MM.1S (cell line): ENCODE results near the gene AMFR.

ENCODE experiments used
- DNase-seq: peaks from one replicate; pipeline ENCODE4 v3.0.0-alpha.2; 2015
- H2AFZ ChIP-seq: fragments of 300-600 bp; sonication (generic); 2 replicates; pipeline ENCODE4 v1.6.0; 2016; ENCODE audit warnings: antibody characterized with exemption, low read length
- H3F3A ChIP-seq: fragments of 300-600 bp; sonication (generic); 2 replicates; pipeline ENCODE4 v1.6.1; 2016; ENCODE audit warnings: mild to moderate bottlenecking, antibody characterized with exemption, low read length, moderate library complexity, mixed read lengths; ENCODE audit not compliant: insufficient read depth
- H3K27ac ChIP-seq: fragments of 300-600 bp; sonication (generic); 2 replicates; pipeline ENCODE4 v1.5.1; 2016; ENCODE audit warnings: mild to moderate bottlenecking, low read length
- H3K27me3 ChIP-seq: fragments of 300-600 bp; sonication (generic); replicated peaks from 2 replicates; pipeline ENCODE4 v1.6.0; 2016; ENCODE audit warnings: low read length; ENCODE audit not compliant: insufficient read depth
- H3K36me3 ChIP-seq: fragments of 300-600 bp; sonication (generic); replicated peaks from 2 replicates; pipeline ENCODE4 v1.6.1; 2016; ENCODE audit warnings: mild to moderate bottlenecking, low read length, mixed read lengths; ENCODE audit not compliant: insufficient read depth
- H3K4me1 ChIP-seq: fragments of 300-600 bp; sonication (generic); 2 replicates; pipeline ENCODE4 v1.6.1; 2016; ENCODE audit warnings: low read length, mixed read lengths
- H3K4me2 ChIP-seq: fragments of 300-600 bp; sonication (generic); 2 replicates; pipeline ENCODE4 v1.6.0; 2016; ENCODE audit warnings: low read depth, low read length
- H3K4me3 ChIP-seq: fragments of 300-600 bp; sonication (generic); 2 replicates; pipeline ENCODE4 v1.5.1; 2016; ENCODE audit warnings: low read length, mixed read lengths
- H3K79me2 ChIP-seq: fragments of 300-600 bp; sonication (generic); 2 replicates; pipeline ENCODE4 v1.6.1; 2016; ENCODE audit warnings: mixed run types, low read length, mixed read lengths
- H3K9ac ChIP-seq: fragments of 300-600 bp; sonication (generic); 2 replicates; pipeline ENCODE4 v1.6.1; 2016; ENCODE audit warnings: low read length, mixed read lengths
- H3K9me2 ChIP-seq: fragments of 300-600 bp; sonication (generic); replicated peaks from 2 replicates; pipeline ENCODE4 v1.6.1; 2016; ENCODE audit warnings: mild to moderate bottlenecking, low read length, mixed read lengths; ENCODE audit not compliant: insufficient read depth
- H3K9me3 ChIP-seq: fragments of 300-600 bp; sonication (generic); replicated peaks from 2 replicates; pipeline ENCODE4 v1.6.1; 2016; ENCODE audit warnings: mild to moderate bottlenecking, low read length, mixed read lengths; ENCODE audit not compliant: insufficient read depth
- H4K20me1 ChIP-seq: fragments of 300-600 bp; sonication (generic); 2 replicates; pipeline ENCODE4 v1.6.1; 2016; ENCODE audit warnings: mild to moderate bottlenecking, low read length, moderate library complexity, mixed read lengths; ENCODE audit not compliant: insufficient read depth
- EZH2 ChIP-seq: fragments of 300-600 bp; sonication (generic); optimal IDR thresholded peaks from 2 replicates; pipeline ENCODE3; 2017; ENCODE audit warnings: low read depth, mild to moderate bottlenecking, antibody characterized with exemption, low read length, mixed read lengths
- EZH2phosphoT487 ChIP-seq: fragments of 300-600 bp; sonication (generic); IDR thresholded peaks from 2 replicates; pipeline ENCODE4 v1.6.1; 2018; ENCODE audit warnings: antibody characterized with exemption, low read length
- TF ChIP-seq, protein P1 (sequence below): fragments of 300-600 bp; sonication (generic); IDR thresholded peaks from 2 replicates; pipeline ENCODE4 v1.5.1; 2016; ENCODE audit warnings: antibody characterized with exemption, low read length, mixed read lengths

The AMFR gene

GRCh38 chr16:56469748-56470147 lies 44.4 kb upstream of the AMFR start:
- Histone ChIP-seq H2AFZ (no peak overlapping the region), H3K9me3 (no peaks in the 10 kb centered on the region)
- no peak for DNase-seq

DNA sequence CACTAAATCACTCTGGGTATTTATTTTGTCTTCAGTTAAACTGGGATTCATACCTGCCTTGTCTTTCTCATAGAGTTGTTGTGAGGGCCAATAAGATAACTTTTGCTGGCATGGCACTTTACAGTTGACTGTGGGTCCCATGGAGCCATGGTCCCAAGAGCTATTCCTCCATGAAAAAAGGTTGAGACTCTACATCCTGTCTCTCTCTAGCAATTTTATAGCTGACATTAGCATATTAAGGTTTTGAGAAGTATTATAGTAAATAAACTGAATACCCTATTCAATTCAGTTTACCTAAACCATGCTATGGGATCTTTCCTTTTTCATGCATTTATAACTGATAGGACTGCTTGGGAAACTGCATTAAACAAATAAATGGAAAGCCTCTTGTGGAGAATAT lies 43.5 kb upstream of the AMFR start:
- TF ChIP-seq EZH2phosphoT487: no peak
- H3K9ac ChIP-seq: no peak overlapping the region

More at GRCh38 chr16:56469748-56470147, 44.4 kb upstream of the AMFR start:
- Histone ChIP-seq H3K79me2 (no peaks in the 10 kb centered on the region), H3K9ac (no peak overlapping the region), H3K4me3 (no peak overlapping the region), H3K4me1 (no peaks in the 10 kb centered on the region), H3F3A (no peaks in the 10 kb centered on the region), H4K20me1 (no peaks in the 10 kb centered on the region), H3K27ac (no peak overlapping the region), H3K27me3 (no peaks in the 10 kb centered on the region), H3K36me3 (peaks cover 25% of the 10 kb centered on the region), H3K9me2 (no peaks in the 10 kb centered on the region), H3K4me2 (no peak overlapping the region)
- TF ChIP-seq EZH2 (no peak), EZH2phosphoT487 (no peak)
- TF ChIP-seq, protein P1, sequence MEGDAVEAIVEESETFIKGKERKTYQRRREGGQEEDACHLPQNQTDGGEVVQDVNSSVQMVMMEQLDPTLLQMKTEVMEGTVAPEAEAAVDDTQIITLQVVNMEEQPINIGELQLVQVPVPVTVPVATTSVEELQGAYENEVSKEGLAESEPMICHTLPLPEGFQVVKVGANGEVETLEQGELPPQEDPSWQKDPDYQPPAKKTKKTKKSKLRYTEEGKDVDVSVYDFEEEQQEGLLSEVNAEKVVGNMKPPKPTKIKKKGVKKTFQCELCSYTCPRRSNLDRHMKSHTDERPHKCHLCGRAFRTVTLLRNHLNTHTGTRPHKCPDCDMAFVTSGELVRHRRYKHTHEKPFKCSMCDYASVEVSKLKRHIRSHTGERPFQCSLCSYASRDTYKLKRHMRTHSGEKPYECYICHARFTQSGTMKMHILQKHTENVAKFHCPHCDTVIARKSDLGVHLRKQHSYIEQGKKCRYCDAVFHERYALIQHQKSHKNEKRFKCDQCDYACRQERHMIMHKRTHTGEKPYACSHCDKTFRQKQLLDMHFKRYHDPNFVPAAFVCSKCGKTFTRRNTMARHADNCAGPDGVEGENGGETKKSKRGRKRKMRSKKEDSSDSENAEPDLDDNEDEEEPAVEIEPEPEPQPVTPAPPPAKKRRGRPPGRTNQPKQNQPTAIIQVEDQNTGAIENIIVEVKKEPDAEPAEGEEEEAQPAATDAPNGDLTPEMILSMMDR: no peak

DNA sequence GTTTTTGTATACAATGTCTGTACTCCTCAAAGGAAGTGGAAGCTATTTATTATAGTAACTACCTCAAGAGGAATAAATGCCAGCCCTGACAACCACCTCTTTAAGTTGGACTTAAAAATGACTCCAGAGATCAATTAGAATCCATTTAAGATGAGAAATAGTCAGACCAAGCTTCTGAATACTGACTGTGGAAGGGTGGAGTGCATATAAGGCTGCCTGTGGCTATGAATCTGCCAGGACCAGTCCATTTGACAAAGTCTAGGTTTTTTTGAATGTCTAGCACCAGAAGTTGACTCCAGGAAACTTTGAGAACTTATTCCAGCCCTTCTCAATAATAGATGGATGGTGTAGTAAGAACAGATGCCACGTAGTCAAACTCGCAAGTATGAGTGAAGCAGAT lies 41.0 kb upstream of the AMFR start:
- Histone ChIP-seq H4K20me1 (no peaks in the 10 kb centered on the region), H3K79me2 (no peaks in the 10 kb centered on the region), H3K36me3 (peaks cover 23% of the 10 kb centered on the region), H3F3A (no peaks in the 10 kb centered on the region), H3K4me1 (no peaks in the 10 kb centered on the region), H3K27me3 (no peaks in the 10 kb centered on the region), H3K9me3 (no peaks in the 10 kb centered on the region), H3K9ac (no peak overlapping the region), H3K4me2 (no peak overlapping the region), H2AFZ (no peak overlapping the region), H3K4me3 (no peak overlapping the region), H3K9me2 (no peaks in the 10 kb centered on the region), H3K27ac (no peak overlapping the region)
- no peak for DNase-seq
- TF ChIP-seq, protein P1: no peak
- TF ChIP-seq EZH2 (no peak), EZH2phosphoT487 (no peak)

More for the DNA sequence above, 43.5 kb upstream of the AMFR start:
- Histone ChIP-seq H3K79me2 (no peaks in the 10 kb centered on the region), H3F3A (no peaks in the 10 kb centered on the region), H3K4me2 (no peak overlapping the region), H3K36me3 (peaks cover 28% of the 10 kb centered on the region), H3K27ac (no peak overlapping the region), H3K9me2 (no peaks in the 10 kb centered on the region), H3K4me3 (no peak overlapping the region), H4K20me1 (no peaks in the 10 kb centered on the region), H3K4me1 (no peaks in the 10 kb centered on the region), H3K9me3 (no peaks in the 10 kb centered on the region), H3K27me3 (no peaks in the 10 kb centered on the region), H2AFZ (no peak overlapping the region)
- no peak for DNase-seq

GRCh38 chr16:56463153-56463552 lies 37.8 kb upstream of the AMFR start:
- Histone ChIP-seq H3K4me1 (no peaks in the 10 kb centered on the region), H3K9ac (no peak overlapping the region), H4K20me1 (no peaks in the 10 kb centered on the region), H3K4me3 (no peak overlapping the region), H3K9me3 (no peaks in the 10 kb centered on the region), H3K27ac (no peak overlapping the region), H3K9me2 (no peaks in the 10 kb centered on the region), H3F3A (no peaks in the 10 kb centered on the region), H3K36me3 (peaks cover 21% of the 10 kb centered on the region), H3K4me2 (no peak overlapping the region), H2AFZ (no peak overlapping the region), H3K27me3 (no peaks in the 10 kb centered on the region), H3K79me2 (no peaks in the 10 kb centered on the region)
- TF ChIP-seq EZH2phosphoT487: no peak
- TF ChIP-seq, protein P1: no peak
- TF ChIP-seq EZH2: no peak
- no peak for DNase-seq
